Sigmoid colon (tissue), 7 donors: ENCODE data around the gene R3HDM4. TPM values are rescaled to one million over a fixed set of nuclear protein-coding genes. Genes with fewer than 3 reads are reported as not detected.

Experiments
- DNase-seq: peaks from one replicate; pipeline ENCODE4 v3.0.0-alpha.2; 2019
- H3K27ac ChIP-seq, 4 donors: fragments of 200-600 bp; sonication (generic); one replicate each; pipeline ENCODE4 v1.5.1; 2016 to 2019; ENCODE audit warnings: mild to moderate bottlenecking in 1 of 4
- H3K27me3 ChIP-seq, 3 donors: fragments of 200-600 bp; sonication (generic); one replicate each; pipeline ENCODE4 v1.5.1; 2019; ENCODE audit warnings: mild to moderate bottlenecking in 1 of 3
- H3K36me3 ChIP-seq, 4 donors: fragments of 200-600 bp; sonication (generic); one replicate each; pipeline ENCODE4 v1.5.1; 2016 to 2019
- H3K4me1 ChIP-seq, 4 donors: fragments of 200-600 bp; sonication (generic); one replicate each; pipeline ENCODE4 v1.5.1; 2017 to 2019
- H3K4me3 ChIP-seq, 4 donors: fragments of 200-600 bp; sonication (generic); one replicate each; pipeline ENCODE4 v1.5.1; 2017 to 2019; ENCODE audit warnings: mild to moderate bottlenecking in 2 of 4, moderate library complexity in 1 of 4
- H3K9me3 ChIP-seq, 4 donors: fragments of 200-600 bp in 3 of 4; sonication (generic) in 3 of 4; one replicate each; pipeline versions ENCODE4 v1.5.1 to v1.6.1; 2013 to 2019
- CTCF ChIP-seq, 4 experiments: fragments of 450-650 bp in 3 of 4; fragments of 200-600 bp in 1 of 4; IDR thresholded peaks; one replicate each; pipeline ENCODE4 v1.5.1; 2016 to 2019; ENCODE audit warnings: antibody characterized with exemption in 4 of 4, mild to moderate bottlenecking in 3 of 4, moderate library complexity in 2 of 4
- EP300 ChIP-seq, 4 donors: sonication (generic); formaldehyde crosslinking; IDR thresholded peaks; one replicate each; pipeline ENCODE4 v1.6.1; 2017; ENCODE audit warnings: antibody characterized with exemption in 4 of 4
- POLR2A ChIP-seq, 2 donors: fragments of 450-650 bp; IDR thresholded peaks; one replicate each; pipeline ENCODE4 v1.6.1; 2016; ENCODE audit warnings: antibody characterized with exemption in 2 of 2, mild to moderate bottlenecking in 2 of 2, moderate library complexity in 2 of 2
- POLR2AphosphoS5 ChIP-seq, 4 donors: sonication (generic); formaldehyde crosslinking; IDR thresholded peaks; one replicate each; pipeline ENCODE4 v1.6.1; 2017; ENCODE audit warnings: antibody characterized with exemption in 4 of 4
- WGBS, 2 donors: extraction: QIAGEN DNeasy Blood & Tissue Kit; methylation state at CpG; one replicate each; pipeline ENCODE4 v1.1.7; 2013; 5-methylcytosine and 5-hydroxymethylcytosine counted together
- intact Hi-C: fragments of 100-400 bp; cut with DNase I; formaldehyde crosslinking; loops from one replicate; pipeline ENCODE4 v1.15.1; 2023
- polyA plus RNA-seq, 3 donors: library from polyadenylated mRNA; stranded (reverse); fragments of 200-250 nt; gene quantifications; one replicate each; pipeline ENCODE4 v1.2.3, GENCODE V29; 2013
- total RNA-seq, 4 donors: library from RNA; depleted of rRNA; stranded (reverse); fragments of >200 nt; gene quantifications; one replicate each; pipeline ENCODE4 v1.1.0, GENCODE V29; 2016
- donor health status: healthy with polysubstance abuse.
- donor health status: Bipolar disorder and iron deficiency.
- donor health status: healthy.

Gene R3HDM4
- total and polyA plus RNA-seq, 7 donors: 21.4 to 85.3 (median 30.5) TPM

- no peak for DNase-seq
- peak overlapping the region in 1 of 4 donors; percentile 16 for H3K4me3 ChIP-seq
- H3K4me1 ChIP-seq: peaks cover 0 to 41% (median 30%) of the 10 kb centered on the region in 4 donors
Observed at GRCh38 chr19:862581-863314, 50.3 kb downstream of the R3HDM4 start.

DNA sequence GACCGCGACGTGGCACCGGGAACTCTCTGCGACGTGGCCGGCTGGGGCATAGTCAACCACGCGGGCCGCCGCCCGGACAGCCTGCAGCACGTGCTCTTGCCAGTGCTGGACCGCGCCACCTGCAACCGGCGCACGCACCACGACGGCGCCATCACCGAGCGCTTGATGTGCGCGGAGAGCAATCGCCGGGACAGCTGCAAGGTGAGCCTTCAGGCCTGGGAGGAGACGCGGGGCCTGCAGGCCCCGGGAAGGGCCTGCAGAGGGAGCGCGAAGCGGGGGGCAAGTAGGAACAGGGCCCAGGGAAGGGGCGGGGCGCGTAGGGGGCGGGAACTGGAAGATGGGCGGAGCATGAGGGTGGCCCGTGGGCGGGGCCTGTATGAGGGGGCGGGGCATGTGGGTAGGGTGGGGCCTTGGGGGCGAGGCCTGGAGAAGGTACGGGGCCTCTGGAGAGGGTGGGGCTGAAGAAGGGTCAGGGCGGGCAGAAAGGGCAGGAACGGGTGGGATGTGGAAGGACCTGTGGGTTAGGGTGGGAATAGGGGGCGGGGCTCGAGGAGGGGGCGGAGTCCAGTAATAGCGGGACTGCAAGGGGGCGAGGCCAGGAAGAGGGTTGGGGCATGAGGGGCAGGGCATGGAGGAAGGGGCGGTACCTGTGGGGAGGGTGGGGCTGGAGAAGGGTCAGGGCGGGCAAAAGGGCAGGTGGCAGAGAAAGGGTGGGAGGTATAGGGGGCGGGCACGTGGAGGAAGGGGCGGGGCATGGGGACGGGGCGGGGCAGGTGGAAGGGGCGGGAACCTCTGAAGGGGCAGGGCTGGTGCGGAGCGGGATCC, 51.1 kb downstream of the R3HDM4 start:
- Histone ChIP-seq H3K9me3 (no peaks in the 10 kb centered on the region), H3K27me3 (peaks cover 21 to 52% (median 42%) of the 10 kb centered on the region in 3 donors), H3K36me3 (no peaks in the 10 kb centered on the region), H3K4me3 (peak overlapping the region in 1 of 4 donors; percentile 5), H3K27ac (no peak overlapping the region), H3K4me1 (peaks cover 0 to 41% (median 30%) of the 10 kb centered on the region in 4 donors)
- no peak for DNase-seq
- no peak for TF ChIP-seq CTCF (IDR thresholded peaks at IDR 0.05)
- TF ChIP-seq POLR2A (IDR thresholded peaks at IDR 0.05): no peak
- no peak for TF ChIP-seq POLR2AphosphoS5 (IDR thresholded peaks at IDR 0.05)
- TF ChIP-seq EP300 (IDR thresholded peaks at IDR 0.05): no peak
- 24% methylated on average over 60 of the region's 60 CpGs for WGBS, 2 donors
- intact Hi-C loops: no loop called here

More at GRCh38 chr19:862581-863314, 50.3 kb downstream of the R3HDM4 start:
- no peak overlapping the region for H3K27ac ChIP-seq
- H3K36me3 ChIP-seq: peaks cover 0 to 6% (median 2%) of the 10 kb centered on the region in 4 donors
- H3K9me3 ChIP-seq: no peaks in the 10 kb centered on the region
- no peak for TF ChIP-seq EP300 (IDR thresholded peaks at IDR 0.05)
- TF ChIP-seq POLR2A (IDR thresholded peaks at IDR 0.05): no peak
- no peak for TF ChIP-seq POLR2AphosphoS5 (IDR thresholded peaks at IDR 0.05)
- TF ChIP-seq CTCF (IDR thresholded peaks at IDR 0.05): no peak
- WGBS, 2 donors: 22 to 24% methylated on average over 48 of the region's 48 CpGs
- peaks cover 21 to 52% (median 37%) of the 10 kb centered on the region in 3 donors for H3K27me3 ChIP-seq
- intact Hi-C loops: no loop called here

- intact Hi-C loops: no loop called here
- no peak for DNase-seq
- H3K27me3 ChIP-seq: peaks cover 21 to 58% (median 42%) of the 10 kb centered on the region in 3 donors
- H3K27ac ChIP-seq: no peak overlapping the region
- WGBS, 2 donors: 49 to 64% methylated on average over 33 to 35 of the region's 35 CpGs
- TF ChIP-seq EP300 (IDR thresholded peaks at IDR 0.05) (no peak), CTCF (IDR thresholded peaks at IDR 0.05) (no peak), POLR2AphosphoS5 (IDR thresholded peaks at IDR 0.05) (no peak), POLR2A (IDR thresholded peaks at IDR 0.05) (no peak)
- H3K36me3 ChIP-seq: no peaks in the 10 kb centered on the region
- peak overlapping the region in 2 of 4 donors; percentile 37 to 45 for H3K4me3 ChIP-seq
- peaks cover 0 to 41% (median 30%) of the 10 kb centered on the region in 4 donors for H3K4me1 ChIP-seq
- H3K9me3 ChIP-seq: no peaks in the 10 kb centered on the region
Observed at GRCh38 chr19:861141-861755, 51.8 kb downstream of the R3HDM4 start.

GRCh38 chr19:858868-859843, 53.9 kb downstream of the R3HDM4 start, which contains the start of gene CFD:
TSS of gene CFD (plus strand) at chr19:859664. CDS start at chr19:859690, 26 bp downstream.
- intact Hi-C loops: loop anchor here (2.0 to 5.0 kb wide), 2 partner anchors 87 to 124 kb away; no protein-coding TSS in a partner anchor

More at GRCh38 chr19:858868-859843, 53.9 kb downstream of the R3HDM4 start, which contains the start of gene CFD:
- Histone ChIP-seq H3K4me3 (peak within 1 kb of the TSS; percentile 16 to 45 (median 34)), H3K9me3 (no peaks in the 10 kb centered on the region), H3K27me3 (peaks cover 23 to 76% (median 44%) of the 10 kb centered on the region in 3 donors), H3K36me3 (no peaks in the 10 kb centered on the region), H3K27ac (peak within 1 kb of the TSS; percentile 54 to 78 (median 60)), H3K4me1 (peaks cover 0 to 41% (median 29%) of the 10 kb centered on the region in 4 donors)
- 7 to 20% methylated on average over 24 of the region's 24 CpGs for WGBS, 2 donors
- peak; percentile 89 for DNase-seq
- no peak for TF ChIP-seq CTCF (IDR thresholded peaks at IDR 0.05)
- TF ChIP-seq POLR2A (IDR thresholded peaks at IDR 0.05): peak in 1 of 2 donors; percentile 46
- peak; percentile 52 to 84 (median 74) for TF ChIP-seq POLR2AphosphoS5 (IDR thresholded peaks at IDR 0.05)
